DND-41 (cell line): Measurements from ENCODE around the gene PARM1.

Source experiments
- ATAC-seq: fragments of 200-7000 bp; cut with Tn5 transposase; 3 replicates; pipeline ENCODE4 v1.9.1; 2021; ENCODE audit warnings: low read depth; ENCODE audit not compliant: insufficient read depth
- DNase-seq: peaks from one replicate; pipeline ENCODE4 v3.0.0-alpha.2; 2020
- H2AFZ ChIP-seq: 2 replicates; pipeline ENCODE4 v1.6.0; 2012; ENCODE audit warnings: low read depth, low read length
- H3K27ac ChIP-seq: 2 replicates; pipeline ENCODE4 v1.5.1; 2012; ENCODE audit warnings: low read length, inconsistent platforms
- H3K27me3 ChIP-seq: fragments of 200-600 bp; sonication (generic); 2 replicates; pipeline ENCODE4 v1.6.0; 2012; ENCODE audit warnings: low read length, mild to moderate bottlenecking, inconsistent platforms; ENCODE audit not compliant: insufficient read depth, poor library complexity
- H3K36me3 ChIP-seq: 2 replicates; pipeline ENCODE4 v1.5.1; 2012; ENCODE audit warnings: low read length, inconsistent platforms; ENCODE audit not compliant: insufficient read depth
- H3K4me1 ChIP-seq: 2 replicates; pipeline ENCODE4 v1.5.1; 2012; ENCODE audit warnings: mild to moderate bottlenecking, low read length; ENCODE audit not compliant: insufficient read depth
- H3K4me2 ChIP-seq: 2 replicates; pipeline ENCODE4 v1.6.0; 2012; ENCODE audit warnings: mild to moderate bottlenecking, moderate library complexity, low read length, inconsistent platforms; ENCODE audit not compliant: insufficient read depth
- H3K4me3 ChIP-seq, 2 experiments: fragments of 200-600 bp in 1 of 2; shearing (Covaris generic) in 1 of 2; 2 replicates each; pipeline ENCODE4 v1.5.1; 2012 to 2016; ENCODE audit warnings: inconsistent platforms in 2 of 2, low read length in 2 of 2, mild to moderate bottlenecking in 2 of 2, low read depth in 1 of 2, moderate library complexity in 1 of 2
- H3K79me2 ChIP-seq: 2 replicates; pipeline ENCODE4 v1.6.0; 2012; ENCODE audit warnings: low read length, inconsistent platforms; ENCODE audit not compliant: insufficient read depth
- H3K9ac ChIP-seq: 2 replicates; pipeline ENCODE4 v1.6.0; 2012; ENCODE audit warnings: low read depth, mild to moderate bottlenecking, inconsistent platforms, low read length, moderate library complexity
- H3K9me3 ChIP-seq: 2 replicates; pipeline ENCODE4 v1.5.1; 2012; ENCODE audit warnings: low read length, moderate library complexity, mild to moderate bottlenecking, inconsistent platforms; ENCODE audit not compliant: insufficient read depth, severe bottlenecking
- H4K20me1 ChIP-seq: 2 replicates; pipeline ENCODE4 v1.6.0; 2012; ENCODE audit warnings: low read length; ENCODE audit not compliant: insufficient read depth
- CTCF ChIP-seq: IDR thresholded peaks from 2 replicates; pipeline ENCODE4 v1.5.1; 2012; ENCODE audit warnings: borderline replicate concordance, low read length, moderate library complexity, mild to moderate bottlenecking; ENCODE audit not compliant: poor library complexity, severe bottlenecking; ENCODE audit errors: extremely low read depth
- EZH2 ChIP-seq: IDR thresholded peaks from 3 replicates; pipeline ENCODE4 v1.6.1; 2012; ENCODE audit warnings: borderline replicate concordance, low read depth, mild to moderate bottlenecking, moderate library complexity, low read length, inconsistent platforms; ENCODE audit not compliant: severe bottlenecking

Gene PARM1

GRCh38 chr4:74942251-74942917 lies 9.5 kb downstream of the PARM1 start:
- Histone ChIP-seq H3K9me3 (no peaks in the 10 kb centered on the region), H3K9ac (no peak overlapping the region), H3K36me3 (no peaks in the 10 kb centered on the region), H3K4me1 (no peaks in the 10 kb centered on the region), H3K4me2 (no peak overlapping the region), H2AFZ (no peak overlapping the region), H3K79me2 (no peaks in the 10 kb centered on the region), H3K27ac (no peak overlapping the region), H3K4me3 (no peak overlapping the region), H4K20me1 (no peaks in the 10 kb centered on the region), H3K27me3 (no peaks in the 10 kb centered on the region)
- TF ChIP-seq EZH2 (no peak), CTCF (no peak)
- ATAC-seq (no peak), DNase-seq (no peak)

- no peaks in the 10 kb centered on the region for H3K4me1 ChIP-seq
- no peak for DNase-seq
- no peak for ATAC-seq
- H3K9ac ChIP-seq: no peak overlapping the region
- no peaks in the 10 kb centered on the region for H4K20me1 ChIP-seq
- H3K4me3 ChIP-seq: no peak overlapping the region
- no peaks in the 10 kb centered on the region for H3K9me3 ChIP-seq
- TF ChIP-seq EZH2 (no peak), CTCF (no peak)
- no peak overlapping the region for H2AFZ ChIP-seq
- no peaks in the 10 kb centered on the region for H3K36me3 ChIP-seq
- no peak overlapping the region for H3K27ac ChIP-seq
- no peaks in the 10 kb centered on the region for H3K27me3 ChIP-seq
- H3K79me2 ChIP-seq: no peaks in the 10 kb centered on the region
- no peak overlapping the region for H3K4me2 ChIP-seq
Measured at GRCh38 chr4:74942918-74943253, 10.0 kb downstream of the PARM1 start.

GRCh38 chr4:74944354-74944793 lies 11.5 kb downstream of the PARM1 start:
- H3K4me3 ChIP-seq: no peak overlapping the region
- no peaks in the 10 kb centered on the region for H3K27me3 ChIP-seq
- H3K4me2 ChIP-seq: no peak overlapping the region
- H3K79me2 ChIP-seq: no peaks in the 10 kb centered on the region
- H3K9me3 ChIP-seq: no peaks in the 10 kb centered on the region
- no peak overlapping the region for H3K27ac ChIP-seq
- H3K4me1 ChIP-seq: no peaks in the 10 kb centered on the region
- TF ChIP-seq CTCF (no peak), EZH2 (no peak)
- no peak overlapping the region for H3K9ac ChIP-seq
- H4K20me1 ChIP-seq: no peaks in the 10 kb centered on the region
- H3K36me3 ChIP-seq: no peaks in the 10 kb centered on the region
- no peak for ATAC-seq
- no peak for DNase-seq
- no peak overlapping the region for H2AFZ ChIP-seq

GRCh38 chr4:74946196-74946595 lies 13.3 kb downstream of the PARM1 start:
- no peak overlapping the region for H3K4me2 ChIP-seq
- ATAC-seq (no peak), DNase-seq (no peak)
- H2AFZ ChIP-seq: no peak overlapping the region
- H3K27ac ChIP-seq: no peak overlapping the region
- no peak overlapping the region for H3K4me3 ChIP-seq
- no peaks in the 10 kb centered on the region for H4K20me1 ChIP-seq
- H3K79me2 ChIP-seq: no peaks in the 10 kb centered on the region
- no peaks in the 10 kb centered on the region for H3K9me3 ChIP-seq
- H3K36me3 ChIP-seq: no peaks in the 10 kb centered on the region
- no peaks in the 10 kb centered on the region for H3K4me1 ChIP-seq
- H3K27me3 ChIP-seq: no peaks in the 10 kb centered on the region
- TF ChIP-seq CTCF (no peak), EZH2 (no peak)
- H3K9ac ChIP-seq: no peak overlapping the region
